Effector CD4-positive, alpha-beta T cell (primary cell): ENCODE data around the gene ALG14.

Experiments used
- DNase-seq: peaks from one replicate; pipeline ENCODE4 v3.0.0-alpha.2; 2020

ALG14 gene

GRCh38 chr1:94979656-94980581 is 92.8 kb downstream of the ALG14 start:
- no peak for DNase-seq

- DNase-seq: no peak
Observed at GRCh38 chr1:94979131-94979530, 93.6 kb downstream of the ALG14 start.

- DNase-seq: no peak
Observed at GRCh38 chr1:94978401-94978800, 94.3 kb downstream of the ALG14 start.

- DNase-seq: no peak
Observed at GRCh38 chr1:94976971-94977548, 95.7 kb downstream of the ALG14 start.

GRCh38 chr1:94974824-94975223 is 97.9 kb downstream of the ALG14 start:
- no peak for DNase-seq

GRCh38 chr1:94974241-94974640 is 98.5 kb downstream of the ALG14 start:
- DNase-seq: no peak

GRCh38 chr1:94973309-94973922 is 99.3 kb downstream of the ALG14 start:
- DNase-seq: no peak

- no peak for DNase-seq
Observed at GRCh38 chr1:94971491-94971924, 101.2 kb downstream of the ALG14 start.

- DNase-seq: no peak
Observed at GRCh38 chr1:94970783-94971182, 102.0 kb downstream of the ALG14 start.

- DNase-seq: no peak
Observed at GRCh38 chr1:94969137-94969536, 103.6 kb downstream of the ALG14 start.

- no peak for DNase-seq
Observed at GRCh38 chr1:94966033-94966432, 106.7 kb downstream of the ALG14 start.

GRCh38 chr1:94963864-94964263 is 108.9 kb downstream of the ALG14 start:
- DNase-seq: no peak

- no peak for DNase-seq
Observed at GRCh38 chr1:94962409-94963265, 110.1 kb downstream of the ALG14 start.

- DNase-seq: no peak
Observed at GRCh38 chr1:94961988-94962387, 110.8 kb downstream of the ALG14 start.

GRCh38 chr1:94961582-94961981 is 111.2 kb downstream of the ALG14 start:
- no peak for DNase-seq

GRCh38 chr1:94958081-94958480 is 114.7 kb downstream of the ALG14 start:
- DNase-seq: no peak

- no peak for DNase-seq
Observed at GRCh38 chr1:94955767-94956632, 116.8 kb downstream of the ALG14 start.

GRCh38 chr1:94954263-94955220 is 118.2 kb downstream of the ALG14 start:
- no peak for DNase-seq

- no peak for DNase-seq
Observed at GRCh38 chr1:94953746-94954145, 119.0 kb downstream of the ALG14 start.

- DNase-seq: no peak
Observed at GRCh38 chr1:94953107-94953506, 119.6 kb downstream of the ALG14 start.

- no peak for DNase-seq
Observed at GRCh38 chr1:94952539-94952938, 120.2 kb downstream of the ALG14 start.
